GM18517 (cell line): ENCODE data around the gene SPIN1.

ENCODE experiments used
- ATAC-seq: cut with Tn5 transposase; IDR thresholded peaks from one replicate; pipeline ENCODE4 v1.9.1; 2021; ENCODE audit warnings: mild to moderate bottlenecking, moderate library complexity; ENCODE audit not compliant: unreplicated experiment

Gene SPIN1

GRCh38 chr9:88488166-88488565 is 99.9 kb downstream of the SPIN1 start:
- no peak for ATAC-seq

- ATAC-seq = no peak
These were observed 106.9 kb downstream of the SPIN1 start for GRCh38 chr9:88494983-88495721.

DNA sequence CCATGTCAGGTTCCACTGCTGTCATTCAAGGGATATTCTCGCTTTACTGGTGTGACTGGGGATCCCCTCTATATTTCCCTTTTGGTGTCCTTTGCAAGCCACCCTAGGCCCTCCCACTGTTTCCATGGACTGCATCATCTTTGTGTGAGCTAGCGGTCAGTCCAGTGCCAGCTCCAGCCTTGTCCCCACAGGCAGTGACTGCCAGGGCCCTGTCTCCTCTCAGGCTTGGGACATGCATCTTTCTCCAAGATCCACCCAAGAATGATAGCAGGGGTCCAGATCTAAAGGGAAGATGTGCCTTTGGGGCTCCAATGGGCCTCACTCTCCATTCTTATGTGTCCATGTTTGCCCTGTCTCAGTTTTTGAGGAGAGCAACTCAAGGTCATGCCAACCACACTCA is 109.0 kb downstream of the SPIN1 start:
- no peak for ATAC-seq

- ATAC-seq = no peak
These were observed 110.6 kb downstream of the SPIN1 start for GRCh38 chr9:88498880-88499279.

DNA sequence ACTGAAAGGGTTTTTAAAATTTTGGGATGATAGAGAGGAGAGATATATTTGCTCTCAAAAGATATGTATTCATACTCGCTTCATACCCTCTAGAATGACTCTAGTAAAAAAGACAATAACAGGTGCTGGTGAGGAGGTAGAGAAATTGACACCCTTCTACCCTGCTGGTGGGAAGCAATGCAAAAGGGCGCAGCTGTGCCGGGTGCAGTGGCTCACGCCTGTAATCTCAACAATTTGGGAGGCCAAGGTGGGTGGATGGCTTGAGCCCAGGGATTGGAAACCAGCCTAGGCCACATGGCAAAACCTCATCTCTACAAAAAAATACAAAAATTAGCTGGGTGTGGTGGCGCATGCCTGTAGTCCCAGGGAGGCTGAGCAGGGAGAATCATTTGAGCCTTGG is 112.8 kb downstream of the SPIN1 start:
- no peak for ATAC-seq

- ATAC-seq = no peak
These were observed 114.3 kb downstream of the SPIN1 start for GRCh38 chr9:88502552-88503034.

DNA sequence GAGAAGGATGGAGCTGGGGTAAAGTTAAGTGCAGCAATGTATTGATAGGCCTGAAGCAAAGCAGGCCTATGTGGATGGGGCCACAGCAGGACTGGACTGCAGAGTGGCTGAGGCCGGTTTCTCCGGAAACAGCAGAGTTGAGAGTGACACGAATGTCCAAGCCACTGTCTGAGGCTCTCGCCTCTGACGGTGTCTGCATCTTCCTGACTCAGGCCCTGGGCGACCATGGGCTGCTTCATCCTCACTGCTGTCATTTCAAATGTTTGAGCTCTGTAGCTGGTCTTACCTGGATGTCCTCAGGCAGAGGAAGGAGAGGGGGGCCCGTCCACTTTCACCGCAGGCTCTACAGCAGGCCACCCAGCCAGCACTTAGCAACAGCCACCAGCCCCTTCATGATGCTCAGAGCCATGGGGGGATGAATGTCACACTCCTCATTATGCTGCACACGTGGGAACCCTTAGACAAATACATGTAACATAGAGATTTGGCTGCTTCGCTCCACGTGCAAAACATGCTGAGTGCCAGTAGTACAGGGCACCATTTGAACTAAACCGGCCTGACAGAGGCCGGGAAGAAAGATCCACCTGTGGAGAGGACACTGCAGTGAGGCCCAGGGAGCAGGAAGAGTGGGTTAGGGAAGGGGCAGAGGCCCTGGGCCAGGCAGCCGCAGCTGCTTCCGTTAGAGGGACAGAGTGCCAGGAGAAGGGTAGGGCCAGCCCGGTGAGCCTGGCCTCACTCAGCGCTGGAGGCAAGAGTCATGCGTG is 115.0 kb downstream of the SPIN1 start:
- ATAC-seq = no peak

DNA sequence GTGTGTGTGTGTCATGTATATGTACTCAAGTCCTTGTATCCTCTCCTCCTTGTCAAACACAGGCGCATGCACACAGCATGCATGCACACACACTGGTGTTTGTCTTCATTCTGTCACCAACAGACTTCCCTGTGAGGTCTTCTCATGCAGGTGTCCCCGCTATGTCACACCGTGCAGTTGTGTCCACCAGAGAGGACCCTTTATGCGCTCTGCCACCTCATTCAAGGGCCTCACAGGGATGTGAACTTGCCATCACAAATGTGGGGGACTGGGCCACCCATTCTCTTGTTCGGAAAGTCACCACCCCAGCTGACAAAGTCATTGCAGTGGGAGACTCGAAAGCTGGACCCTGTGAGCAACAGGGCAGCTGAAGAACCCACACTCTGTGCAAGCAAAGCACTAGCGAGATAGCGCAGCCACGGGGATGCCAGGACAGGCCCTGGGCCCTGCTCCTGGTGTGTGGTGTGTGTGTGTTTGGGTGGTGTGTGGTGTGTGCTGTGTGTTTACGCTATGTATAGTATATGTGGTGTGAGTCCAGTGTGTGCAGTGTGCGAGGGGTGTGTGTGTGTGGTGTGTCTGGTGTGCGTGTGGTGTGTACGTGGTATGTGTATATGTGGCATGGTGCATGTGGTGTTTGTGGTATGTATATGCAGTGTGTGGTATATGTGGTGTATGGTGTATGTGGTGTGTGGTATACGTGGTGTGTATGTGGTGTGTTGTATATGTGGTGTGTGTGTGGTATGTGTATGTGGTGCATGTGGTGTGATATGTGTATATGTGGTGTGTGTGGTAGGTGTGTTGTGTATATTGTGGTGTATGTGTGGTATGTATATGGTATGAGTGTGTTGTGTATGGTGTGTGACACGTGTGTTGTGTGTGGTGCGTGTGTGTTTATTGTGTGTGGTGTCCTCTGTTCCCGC is 115.9 kb downstream of the SPIN1 start:
- no peak for ATAC-seq

- ATAC-seq = no peak
These were observed 120.1 kb downstream of the SPIN1 start for GRCh38 chr9:88508326-88508725.

DNA sequence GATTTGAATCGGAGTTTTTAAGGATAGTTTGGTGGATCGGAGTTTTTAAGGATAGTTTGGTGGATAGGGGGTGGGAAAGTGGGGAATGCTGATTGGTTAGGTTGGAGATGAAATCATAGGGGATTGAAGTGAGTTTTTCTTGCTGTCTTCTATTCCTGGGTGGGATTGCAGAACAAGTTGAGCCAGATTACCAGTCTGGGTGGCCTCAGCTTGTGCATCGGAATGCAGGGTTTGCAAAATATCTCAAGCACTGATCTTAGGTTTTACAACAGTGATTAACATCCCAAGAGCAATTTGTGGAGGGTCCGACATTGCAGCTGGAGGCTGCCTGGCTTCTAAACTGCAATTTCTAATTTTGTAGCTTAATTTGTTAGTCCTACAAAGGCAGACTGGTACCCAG is 123.7 kb downstream of the SPIN1 start:
- ATAC-seq = no peak

GRCh38 chr9:88514247-88514646 is 126.0 kb downstream of the SPIN1 start:
- ATAC-seq = no peak

DNA sequence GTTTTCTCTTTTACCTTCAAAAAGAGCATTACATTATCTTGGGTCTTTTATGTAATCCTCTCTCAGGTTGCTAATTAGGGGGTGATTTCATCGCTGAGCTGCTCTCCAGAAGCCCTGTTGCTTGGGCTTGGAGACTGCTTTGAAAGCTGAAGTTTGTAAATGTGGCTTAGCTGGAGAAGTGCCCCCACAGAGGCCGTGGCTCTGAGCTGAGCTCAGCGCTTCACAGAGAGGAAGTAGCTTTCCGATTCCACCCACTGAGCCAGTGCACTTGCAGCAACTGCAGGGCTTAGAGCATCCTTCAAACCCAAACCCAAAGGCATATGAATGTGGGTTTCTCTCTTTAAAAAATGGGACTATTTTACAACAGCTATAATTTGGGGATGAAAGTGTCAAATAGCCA is 133.1 kb downstream of the SPIN1 start:
- ATAC-seq = no peak

- ATAC-seq = no peak
These were observed 134.1 kb downstream of the SPIN1 start for GRCh38 chr9:88522360-88522759.

DNA sequence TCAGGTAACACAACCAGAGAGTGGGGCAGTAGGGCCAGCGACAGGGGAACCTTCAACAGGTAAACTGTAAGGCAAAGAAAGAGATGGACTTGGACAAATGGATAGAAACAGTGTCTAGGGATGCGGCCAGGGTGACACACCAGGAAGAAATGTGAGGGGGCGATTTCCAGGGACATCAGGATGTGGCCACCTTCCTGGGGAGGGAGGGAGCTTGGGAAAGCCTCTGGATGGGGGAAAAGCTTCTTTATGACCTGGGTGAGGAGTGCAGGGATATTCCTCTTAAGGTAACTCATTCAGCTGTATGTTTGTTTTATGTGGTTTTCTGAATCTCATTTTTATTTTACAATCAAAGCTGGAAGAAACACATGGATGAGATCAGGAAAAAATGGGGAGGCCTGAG is 134.8 kb downstream of the SPIN1 start:
- ATAC-seq = no peak

- no peak for ATAC-seq
These were observed 136.7 kb downstream of the SPIN1 start for GRCh38 chr9:88524911-88525310.

GRCh38 chr9:88527618-88528017 is 139.4 kb downstream of the SPIN1 start:
- no peak for ATAC-seq
